Measurements from ENCODE around the gene IL17RA.

DNA sequence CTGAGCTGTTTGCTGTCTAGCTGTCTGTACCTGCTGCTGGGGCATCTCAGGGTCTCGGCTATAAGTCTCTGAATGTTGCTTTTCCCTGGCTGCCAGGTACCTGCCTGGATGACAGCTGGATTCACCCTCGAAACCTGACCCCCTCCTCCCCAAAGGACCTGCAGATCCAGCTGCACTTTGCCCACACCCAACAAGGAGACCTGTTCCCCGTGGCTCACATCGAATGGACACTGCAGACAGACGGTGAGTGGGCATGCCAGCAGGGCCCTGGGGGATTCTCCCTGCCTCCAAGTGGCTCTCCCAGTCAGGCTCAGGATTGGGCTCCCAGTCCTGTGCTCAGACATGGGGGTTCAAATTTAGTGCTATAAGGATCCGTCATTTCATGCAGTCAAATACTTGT lies 12.9 kb downstream of the IL17RA start:
- TF ChIP-seq, protein P1, sequence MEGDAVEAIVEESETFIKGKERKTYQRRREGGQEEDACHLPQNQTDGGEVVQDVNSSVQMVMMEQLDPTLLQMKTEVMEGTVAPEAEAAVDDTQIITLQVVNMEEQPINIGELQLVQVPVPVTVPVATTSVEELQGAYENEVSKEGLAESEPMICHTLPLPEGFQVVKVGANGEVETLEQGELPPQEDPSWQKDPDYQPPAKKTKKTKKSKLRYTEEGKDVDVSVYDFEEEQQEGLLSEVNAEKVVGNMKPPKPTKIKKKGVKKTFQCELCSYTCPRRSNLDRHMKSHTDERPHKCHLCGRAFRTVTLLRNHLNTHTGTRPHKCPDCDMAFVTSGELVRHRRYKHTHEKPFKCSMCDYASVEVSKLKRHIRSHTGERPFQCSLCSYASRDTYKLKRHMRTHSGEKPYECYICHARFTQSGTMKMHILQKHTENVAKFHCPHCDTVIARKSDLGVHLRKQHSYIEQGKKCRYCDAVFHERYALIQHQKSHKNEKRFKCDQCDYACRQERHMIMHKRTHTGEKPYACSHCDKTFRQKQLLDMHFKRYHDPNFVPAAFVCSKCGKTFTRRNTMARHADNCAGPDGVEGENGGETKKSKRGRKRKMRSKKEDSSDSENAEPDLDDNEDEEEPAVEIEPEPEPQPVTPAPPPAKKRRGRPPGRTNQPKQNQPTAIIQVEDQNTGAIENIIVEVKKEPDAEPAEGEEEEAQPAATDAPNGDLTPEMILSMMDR (IDR thresholded peaks at IDR 0.05; ENCODE audit: borderline replicate concordance, extremely low read depth, low read length, poor library complexity, severe bottlenecking): no peak
- TF ChIP-seq EZH2 (IDR thresholded peaks at IDR 0.05; ENCODE audit: borderline replicate concordance, low read depth, low read length, severe bottlenecking): no peak

Data from DND-41 (cell line).